H1 (cell line): Measurements from ENCODE around the gene ZNF121. TPM values are rescaled to one million over a fixed set of nuclear protein-coding genes. Genes with fewer than 3 reads are reported as not detected.

Experiments
- CTCF ChIA-PET: fragments of 300-600 bp; sonication (Branson Sonifier 250); formaldehyde crosslinking; loops from one replicate; lab custom pipeline; 2021; ENCODE audit not compliant: partially characterized antibody; lab: Charles Lee
- POLR2A ChIA-PET: fragments of 300-600 bp; sonication (Branson Sonifier 250); formaldehyde crosslinking; loops from one replicate; lab custom pipeline; 2021; ENCODE audit warnings: inconsistent platforms; ENCODE audit not compliant: partially characterized antibody; lab: Charles Lee
- DNase-seq, 2 experiments: peaks; one replicate each; pipeline versions ENCODE4 v3.0.0 to v3.0.0-alpha.2; 2010 to 2022; ENCODE audit warnings: low spot score in 2 of 2, low read depth in 1 of 2, mixed read lengths in 1 of 2
- FAIRE-seq: peaks from 2 replicates; lab custom pipeline; 2011; peaks lifted over from hg19 to GRCh38; lab: Jason Lieb, UNC
- H2AFZ ChIP-seq: 2 replicates; pipeline ENCODE4 v1.8.1; 2012; ENCODE audit warnings: low read length, inconsistent platforms
- H2AK5ac ChIP-seq: 2 replicates; pipeline ENCODE4 v1.6.1; 2013; ENCODE audit warnings: low read depth, low read length
- H2BK120ac ChIP-seq: replicated peaks from 2 replicates; pipeline ENCODE3; 2013; ENCODE audit warnings: low read depth, low read length, inconsistent platforms
- H2BK12ac ChIP-seq: 2 replicates; pipeline ENCODE4 v1.6.1; 2013; ENCODE audit warnings: low read depth, low read length
- H2BK15ac ChIP-seq: 2 replicates; pipeline ENCODE4 v1.6.1; 2013; ENCODE audit warnings: low read length
- H2BK20ac ChIP-seq: 2 replicates; pipeline ENCODE4 v1.6.1; 2013; ENCODE audit warnings: low read length
- H2BK5ac ChIP-seq: 2 replicates; pipeline ENCODE4 v1.6.1; 2013; ENCODE audit warnings: low read depth, low read length
- H3K14ac ChIP-seq: 2 replicates; pipeline ENCODE4 v1.6.1; 2013; ENCODE audit warnings: inconsistent platforms; ENCODE audit not compliant: insufficient read length
- H3K18ac ChIP-seq: 2 replicates; pipeline ENCODE4 v1.6.1; 2013; ENCODE audit warnings: low read length; ENCODE audit errors: extremely low read depth
- H3K23ac ChIP-seq: 2 replicates; pipeline ENCODE4 v1.6.1; 2013; ENCODE audit warnings: inconsistent platforms; ENCODE audit not compliant: insufficient read length
- H3K23me2 ChIP-seq: 2 replicates; pipeline ENCODE4 v1.6.1; 2013; ENCODE audit warnings: low read depth, low read length
- H3K27ac ChIP-seq: 2 replicates; pipeline ENCODE4 v1.6.1; 2011; ENCODE audit warnings: low read depth, low read length, inconsistent platforms
- H3K27me3 ChIP-seq, 4 experiments: replicated peaks in 1 of 4; 1 replicate in 1 of 4; 2 replicates in 3 of 4; pipeline versions ENCODE4 v1.6.1 to v1.8.1; 2011 to 2013; ENCODE audit warnings: low read length in 3 of 4, mild to moderate bottlenecking in 3 of 4, inconsistent platforms in 2 of 4, mixed read lengths in 2 of 4, moderate library complexity in 1 of 4; ENCODE audit not compliant: control insufficient read depth in 3 of 4, insufficient read depth in 3 of 4; ENCODE audit errors: extremely low read depth in 1 of 4
- H3K36me3 ChIP-seq, 4 experiments: 2 replicates each; pipeline versions ENCODE4 v1.6.1 to v1.8.1; 2011 to 2013; ENCODE audit warnings: mild to moderate bottlenecking in 4 of 4, low read length in 3 of 4, moderate library complexity in 2 of 4, control low read depth in 1 of 4, inconsistent platforms in 1 of 4; ENCODE audit not compliant: insufficient read depth in 4 of 4, control insufficient read depth in 2 of 4
- H3K4ac ChIP-seq: replicated peaks from 2 replicates; pipeline ENCODE3; 2013; ENCODE audit warnings: low read length, low read depth, mixed read lengths, inconsistent platforms; ENCODE audit not compliant: insufficient read length
- H3K4me1 ChIP-seq, 4 experiments: replicated peaks in 1 of 4; 1 replicate in 1 of 4; 2 replicates in 3 of 4; pipeline versions ENCODE4 v1.6.1 to v1.8.1; 2011 to 2013; ENCODE audit warnings: low read length in 3 of 4, inconsistent platforms in 2 of 4, mixed read lengths in 1 of 4; ENCODE audit not compliant: insufficient read depth in 4 of 4, control insufficient read depth in 3 of 4
- H3K4me2 ChIP-seq, 2 experiments: 2 replicates each; pipeline versions ENCODE4 v1.6.1 to v1.8.1; 2011 to 2013; ENCODE audit warnings: low read depth in 2 of 2, low read length in 2 of 2, control low read depth in 1 of 2, inconsistent platforms in 1 of 2, mild to moderate bottlenecking in 1 of 2; ENCODE audit not compliant: insufficient read depth in 1 of 2
- H3K4me3 ChIP-seq, 4 experiments: fragments of 200-600, 300-600 bp in 1 of 4; sonication (generic), shearing (Covaris generic), sonication (Bioruptor Twin) in 1 of 4; 2 replicates each; pipeline versions ENCODE4 v1.5.1 to v1.8.1; 2011 to 2016; ENCODE audit warnings: low read length in 4 of 4, low read depth in 3 of 4, control low read depth in 2 of 4, inconsistent platforms in 2 of 4, mild to moderate bottlenecking in 2 of 4, mixed read lengths in 1 of 4, moderate library complexity in 1 of 4; ENCODE audit not compliant: insufficient read depth in 2 of 4; ENCODE audit errors: extremely low read depth in 1 of 4
- H3K56ac ChIP-seq: replicated peaks from 2 replicates; pipeline ENCODE3; 2013; ENCODE audit warnings: low read depth, mild to moderate bottlenecking, mixed read lengths, low read length, inconsistent platforms; ENCODE audit not compliant: insufficient read length
- H3K79me1 ChIP-seq: 2 replicates; pipeline ENCODE4 v1.6.1; 2013; ENCODE audit warnings: low read depth, low read length, control low read depth
- H3K79me2 ChIP-seq, 2 experiments: 2 replicates each; pipeline versions ENCODE4 v1.6.1 to v1.8.1; 2012 to 2013; ENCODE audit warnings: low read length in 2 of 2, mild to moderate bottlenecking in 2 of 2, inconsistent platforms in 1 of 2; ENCODE audit not compliant: insufficient read depth in 2 of 2, control insufficient read depth in 1 of 2
- H3K9ac ChIP-seq, 4 experiments: replicated peaks in 1 of 4; 1 replicate in 1 of 4; 2 replicates in 3 of 4; pipeline versions ENCODE4 v1.6.1 to v1.8.1; 2011 to 2013; ENCODE audit warnings: low read depth in 3 of 4, low read length in 3 of 4, control low read depth in 2 of 4, mild to moderate bottlenecking in 2 of 4, moderate library complexity in 2 of 4, inconsistent platforms in 1 of 4; ENCODE audit errors: extremely low read depth in 1 of 4
- H3K9me3 ChIP-seq, 2 experiments: 2 replicates each; pipeline versions ENCODE4 v1.6.1 to v1.8.1; 2012 to 2013; ENCODE audit warnings: mild to moderate bottlenecking in 2 of 2, moderate library complexity in 2 of 2, control low read depth in 1 of 2, inconsistent platforms in 1 of 2, low read depth in 1 of 2, low read length in 1 of 2, mixed read lengths in 1 of 2; ENCODE audit not compliant: insufficient read depth in 2 of 2
- H4K20me1 ChIP-seq, 2 experiments: replicated peaks in 1 of 2; 2 replicates each; pipeline versions ENCODE3 to v1.8.1; 2011 to 2013; ENCODE audit warnings: inconsistent platforms in 2 of 2, low read length in 2 of 2, mild to moderate bottlenecking in 1 of 2; ENCODE audit not compliant: insufficient read depth in 2 of 2, control insufficient read depth in 1 of 2
- H4K5ac ChIP-seq: 2 replicates; pipeline ENCODE4 v1.6.1; 2013; ENCODE audit warnings: low read length, low read depth, mixed read lengths, inconsistent platforms; ENCODE audit not compliant: insufficient read length
- H4K8ac ChIP-seq: 2 replicates; pipeline ENCODE4 v1.8.0; 2013; ENCODE audit warnings: mild to moderate bottlenecking, moderate library complexity, low read length, inconsistent platforms; ENCODE audit not compliant: insufficient read depth; ENCODE audit errors: extremely low read depth
- H4K91ac ChIP-seq: replicated peaks from 2 replicates; pipeline ENCODE3; 2013; ENCODE audit warnings: low read length, mixed read lengths, inconsistent platforms; ENCODE audit not compliant: insufficient read length
- CBX8 ChIP-seq: fragments of 300-800, 300-1000 bp; sonication (generic); IDR thresholded peaks from 2 replicates; pipeline ENCODE4 v1.7.1; 2016; ENCODE audit warnings: low read depth, low read length, borderline replicate concordance
- CHD2 ChIP-seq: IDR thresholded peaks from 2 replicates; pipeline ENCODE4 v1.6.1; 2012; ENCODE audit warnings: low read length, improper control_type of control experiment
- CREB1 ChIP-seq: IDR thresholded peaks from 2 replicates; pipeline ENCODE4 v1.6.1; 2012; ENCODE audit warnings: inconsistent platforms
- JUN ChIP-seq: IDR thresholded peaks from 2 replicates; pipeline ENCODE4 v1.6.1; 2011; ENCODE audit warnings: low read depth, mild to moderate bottlenecking, improper control_type of control experiment, low read length
- JUND ChIP-seq: IDR thresholded peaks from 2 replicates; pipeline ENCODE4 v1.6.1; 2011; ENCODE audit warnings: mild to moderate bottlenecking, improper control_type of control experiment, low read length
- PHF8 ChIP-seq: fragments of 200-600 bp; sonication (generic); conservative IDR thresholded peaks from 2 replicates; pipeline ENCODE4 v1.7.1; 2012; ENCODE audit warnings: low read depth, mild to moderate bottlenecking, inconsistent platforms, low read length, moderate library complexity
- POLR2AphosphoS5 ChIP-seq: IDR thresholded peaks from 2 replicates; pipeline ENCODE4 v1.6.1; 2011; ENCODE audit warnings: low read depth, low read length
- RFX5 ChIP-seq: IDR thresholded peaks from 2 replicates; pipeline ENCODE4 v1.6.1; 2011; ENCODE audit warnings: low read depth, low read length, improper control_type of control experiment, borderline replicate concordance
- RNF2 ChIP-seq: fragments of 200-900, 300-1000 bp; sonication (generic); IDR thresholded peaks from 2 replicates; pipeline ENCODE4 v1.7.1; 2016; ENCODE audit warnings: borderline replicate concordance, low read depth, mild to moderate bottlenecking, antibody characterized with exemption, low read length; ENCODE audit not compliant: poor library complexity, severe bottlenecking; ENCODE audit errors: missing control alignments
- SAP30 ChIP-seq: fragments of 300-600 bp; sonication (generic); IDR thresholded peaks from 2 replicates; pipeline ENCODE4 v1.7.1; 2012; ENCODE audit warnings: low read length, moderate library complexity, mild to moderate bottlenecking, inconsistent platforms; ENCODE audit not compliant: insufficient read depth, insufficient replicate concordance
- SIX5 ChIP-seq: IDR thresholded peaks from 2 replicates; pipeline ENCODE4 v1.6.1; 2011; ENCODE audit warnings: mild to moderate bottlenecking, low read depth, low read length
- SP1 ChIP-seq: IDR thresholded peaks from 2 replicates; pipeline ENCODE4 v1.6.1; 2011; ENCODE audit warnings: low read depth, low read length
- SUZ12 ChIP-seq: fragments of 200-600 bp; sonication (generic); IDR thresholded peaks from 2 replicates; pipeline ENCODE4 v1.6.1; 2012; ENCODE audit warnings: mild to moderate bottlenecking, inconsistent platforms, low read length, moderate library complexity, mixed read lengths
- TAF1 ChIP-seq: IDR thresholded peaks from 2 replicates; pipeline ENCODE4 v1.6.1; 2011; ENCODE audit warnings: mild to moderate bottlenecking, low read depth, low read length
- TEAD4 ChIP-seq: IDR thresholded peaks from 2 replicates; pipeline ENCODE4 v1.6.1; 2012; ENCODE audit warnings: low read depth, low read length, inconsistent platforms, mixed read lengths
- WGBS, 2 experiments: shearing (Covaris generic) in 1 of 2; methylation state at CpG; one replicate each; pipeline versions ENCODE4 v1.1.6 to v1.1.7; 2013 to 2015; ENCODE audit warnings: low lambda C conversion rate in 2 of 2, mixed read lengths in 2 of 2, inconsistent platforms in 1 of 2, low coverage in 1 of 2, missing lambda C conversion rate in 1 of 2; ENCODE audit not compliant: insufficient replicate concordance in 2 of 2, insufficient coverage in 1 of 2, insufficient read length in 1 of 2; ENCODE audit errors: extremely low coverage in 1 of 2, missing lambda C conversion rate in 1 of 2; 5-methylcytosine and 5-hydroxymethylcytosine counted together
- polyA plus RNA-seq, 7 experiments: library from polyadenylated mRNA; depleted of rRNA in 3 of 7; stranded (reverse) in 5 of 7; unstranded in 2 of 7; fragments of >200 nt in 5 of 7; fragments of 200-250 nt in 2 of 7; gene quantifications; 1 replicate in 5 of 7; 2 replicates in 1 of 7; 4 replicates in 1 of 7; pipeline versions ENCODE4 v1.2.1 to v1.2.3, GENCODE V29; 2011 to 2013; ENCODE audit warnings: missing spikeins in 2 of 7, mixed read lengths in 2 of 7
- total RNA-seq: library from RNA; stranded (reverse); fragmentation: NEBNext Ultra II Directional; extraction: Animal tissue kit (Norgen Biotek cat#: 25700); gene quantifications from 2 replicates; pipeline ENCODE4 v1.2.1, GENCODE V29; 2021

Gene ZNF121
- total and polyA plus RNA-seq, 2 of the 8 experiments (the other 6 are each of a cell fraction or from before 2014, with no cell fraction given) = 22.2 to 220 TPM

DNA sequence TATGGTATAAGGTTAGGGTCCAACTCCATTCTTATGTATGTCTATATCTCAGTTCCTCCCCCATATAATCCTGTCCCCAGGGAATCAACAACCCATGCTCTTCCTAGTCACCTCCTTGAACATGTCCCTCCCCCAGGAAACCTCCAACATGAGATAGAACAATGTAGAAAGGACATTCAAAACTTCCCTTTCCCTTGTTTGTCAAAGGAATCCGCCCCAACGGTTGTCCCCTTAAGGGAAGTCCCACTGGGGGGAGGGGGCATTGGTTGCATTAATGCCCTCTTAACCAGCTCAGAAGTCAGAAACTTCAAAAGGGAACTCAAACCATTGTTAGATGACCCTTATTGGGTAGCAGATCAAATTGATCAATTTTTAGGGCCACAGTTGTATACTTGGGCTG, 43.6 kb upstream of the ZNF121 start:
- Histone ChIP-seq H3K79me2 (no peaks in the 10 kb centered on the region; a peak in 1 of 4 replicates), H3K36me3 (peaks cover 0 to 8% (median 7%) of the 10 kb centered on the region in 4 experiments; a peak in 5 of 8 replicates), H3K56ac (no peak overlapping the region), H2AK5ac (no peak overlapping the region), H3K9ac (no peak overlapping the region), H3K9me3 (no peaks in the 10 kb centered on the region), H3K4ac (no peak overlapping the region), H3K27me3 (no peaks in the 10 kb centered on the region), H3K4me1 (peaks cover 0 to 2% (median 0%) of the 10 kb centered on the region in 4 experiments; a peak in 2 of 7 replicates), H3K23ac (no peak overlapping the region), H3K23me2 (no peaks in the 10 kb centered on the region), H2BK15ac (no peak overlapping the region), H2BK5ac (no peak overlapping the region), H4K5ac (no peak overlapping the region), H3K79me1 (no peaks in the 10 kb centered on the region), H4K91ac (no peak overlapping the region), H2AFZ (no peak overlapping the region), H3K4me2 (no peak overlapping the region), H2BK120ac (no peak overlapping the region), H3K14ac (no peak overlapping the region), H2BK20ac (no peak overlapping the region), H3K18ac (no peak overlapping the region), H2BK12ac (no peak overlapping the region), H3K4me3 (no peak overlapping the region), H4K8ac (no peak overlapping the region), H4K20me1 (no peaks in the 10 kb centered on the region), H3K27ac (no peak overlapping the region)
- no peak for DNase-seq
- ChIA-PET POLR2A (interaction anchor here (0.6 to 1.2 kb wide), 3 partner anchors 10 to 194 kb away, joined by 3 to 4 read pairs (median 3); no protein-coding TSS in a partner anchor), CTCF (interaction anchor here (0.9 to 1.7 kb wide), 4 partner anchors 9 to 197 kb away, joined by 3 read pairs; no protein-coding TSS in a partner anchor)
- 92% methylated on average over 2 of the region's 2 CpGs; no CpG with 5 or more reads in 1 of the 2 experiments for WGBS, 2 experiments
- no peak for FAIRE-seq
- TF ChIP-seq TEAD4 = no peak
- TF ChIP-seq PHF8 = no peak
- TF ChIP-seq JUN = no peak
- TF ChIP-seq CREB1 = no peak
- TF ChIP-seq SIX5 = no peak
- no peak for TF ChIP-seq JUND
- TF ChIP-seq SUZ12 = no peak
- no peak for TF ChIP-seq SP1
- no peak for TF ChIP-seq CHD2
- TF ChIP-seq TAF1 = no peak
- no peak for TF ChIP-seq RNF2
- no peak for TF ChIP-seq RFX5
- TF ChIP-seq POLR2AphosphoS5 = no peak
- TF ChIP-seq SAP30 = no peak
- TF ChIP-seq CBX8 = no peak
